Measurements from ENCODE around the gene ERFL. TPM values are rescaled to one million over a fixed set of nuclear protein-coding genes. Genes with fewer than 3 reads are reported as not detected.

Gene ERFL
- total RNA-seq, 4 donors from 2014 or later: 0.27 to 1.9 (median 0.95) TPM

DNA sequence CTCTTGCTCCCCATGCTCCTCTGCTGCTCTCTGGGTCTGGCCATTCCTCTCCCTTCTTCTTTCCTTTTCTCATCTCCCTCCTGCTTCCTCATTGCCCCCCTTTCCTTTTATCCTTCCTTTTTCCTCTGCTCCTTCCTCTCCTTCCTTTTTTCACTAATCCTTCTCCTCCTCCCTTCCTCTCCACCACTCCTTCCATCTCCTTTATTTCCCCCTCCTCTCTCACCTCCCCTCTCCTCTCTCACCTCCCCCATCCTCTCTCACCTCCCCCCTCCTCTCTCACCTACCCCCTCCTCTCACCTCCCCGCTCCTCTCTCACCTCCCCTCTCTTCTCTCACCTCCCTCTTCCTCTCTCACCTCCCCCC lies 31.7 kb downstream of the ERFL start:
- Histone ChIP-seq H3K4me1 (no peaks in the 10 kb centered on the region), H3K9me3 (no peaks in the 10 kb centered on the region), H3K4me3 (no peak overlapping the region), H3K27me3 (no peaks in the 10 kb centered on the region), H3K27ac (no peak overlapping the region), H3K36me3 (peaks cover 0 to 51% (median 17%) of the 10 kb centered on the region in 4 donors)
- in situ Hi-C loops (cut with MboI; ENCODE audit: low pct_ligation_motif_present in 1 of 4, low pct_unique_long_range_greater_than_20kb in 1 of 4, low sequenced_read_pairs in 3 of 4): no loop called here
- no peak for TF ChIP-seq POLR2A (IDR thresholded peaks at IDR 0.05)
- TF ChIP-seq EP300 (IDR thresholded peaks at IDR 0.05; ENCODE audit: low read depth): no peak
- TF ChIP-seq POLR2AphosphoS5 (IDR thresholded peaks at IDR 0.05): no peak
- TF ChIP-seq, protein P1, sequence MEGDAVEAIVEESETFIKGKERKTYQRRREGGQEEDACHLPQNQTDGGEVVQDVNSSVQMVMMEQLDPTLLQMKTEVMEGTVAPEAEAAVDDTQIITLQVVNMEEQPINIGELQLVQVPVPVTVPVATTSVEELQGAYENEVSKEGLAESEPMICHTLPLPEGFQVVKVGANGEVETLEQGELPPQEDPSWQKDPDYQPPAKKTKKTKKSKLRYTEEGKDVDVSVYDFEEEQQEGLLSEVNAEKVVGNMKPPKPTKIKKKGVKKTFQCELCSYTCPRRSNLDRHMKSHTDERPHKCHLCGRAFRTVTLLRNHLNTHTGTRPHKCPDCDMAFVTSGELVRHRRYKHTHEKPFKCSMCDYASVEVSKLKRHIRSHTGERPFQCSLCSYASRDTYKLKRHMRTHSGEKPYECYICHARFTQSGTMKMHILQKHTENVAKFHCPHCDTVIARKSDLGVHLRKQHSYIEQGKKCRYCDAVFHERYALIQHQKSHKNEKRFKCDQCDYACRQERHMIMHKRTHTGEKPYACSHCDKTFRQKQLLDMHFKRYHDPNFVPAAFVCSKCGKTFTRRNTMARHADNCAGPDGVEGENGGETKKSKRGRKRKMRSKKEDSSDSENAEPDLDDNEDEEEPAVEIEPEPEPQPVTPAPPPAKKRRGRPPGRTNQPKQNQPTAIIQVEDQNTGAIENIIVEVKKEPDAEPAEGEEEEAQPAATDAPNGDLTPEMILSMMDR (IDR thresholded peaks at IDR 0.05): no peak
- WGBS, 2 donors (ENCODE audit: low coverage in 1 of 2): 86% methylated on average over 1 of the region's 1 CpG; no CpG with 5 or more reads in 1 of the 2 donors
- intact Hi-C loops (cut with DNase I; ENCODE audit: low total_unique reads): no loop called here
- DNase-seq: no peak

DNA sequence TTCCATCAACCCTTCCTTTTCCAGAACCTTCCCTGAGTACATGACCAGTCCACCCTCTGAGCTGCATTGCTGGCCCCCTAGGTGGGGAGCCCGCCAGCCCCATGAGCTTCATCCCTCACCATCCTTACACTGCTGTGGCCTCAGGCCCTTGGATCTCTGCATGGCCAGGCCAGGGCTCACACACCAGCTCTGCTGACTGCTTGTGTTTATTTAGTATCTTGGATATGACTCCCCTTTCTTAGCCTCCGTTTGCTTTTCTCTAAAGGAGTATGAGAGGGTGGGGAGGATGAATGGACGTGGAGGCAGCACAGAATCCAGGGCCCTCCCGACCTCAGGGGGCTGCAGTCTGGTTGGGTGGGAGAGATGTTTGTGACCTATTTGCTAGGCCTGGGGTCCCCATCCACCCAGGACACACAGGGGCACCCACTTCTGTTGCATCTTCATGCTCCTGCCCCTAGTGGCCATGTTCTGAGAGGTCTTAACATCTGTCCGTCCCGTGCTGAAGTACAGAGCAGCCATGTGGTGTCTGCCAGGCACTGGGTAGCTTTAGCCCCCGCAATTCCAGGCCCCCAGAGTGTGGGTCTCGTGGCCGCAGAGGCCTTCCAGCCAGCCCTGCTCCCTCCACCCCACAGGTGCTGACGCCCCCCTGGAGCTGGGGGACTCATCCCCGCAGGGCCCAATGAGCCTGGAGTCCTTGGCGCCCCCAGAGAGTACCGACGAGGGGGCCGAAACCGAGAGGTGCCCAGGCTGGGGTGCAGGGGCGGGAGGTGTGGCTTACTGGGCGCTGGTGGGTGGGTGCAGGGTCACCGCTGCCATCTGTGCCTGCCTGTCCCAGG lies 32.3 kb downstream of the ERFL start:
- DNase-seq: no peak
- H3K27me3 ChIP-seq: no peaks in the 10 kb centered on the region
- WGBS, 2 donors (ENCODE audit: low coverage in 1 of 2): 63 to 77% methylated on average over 2 to 14 of the region's 19 CpGs
- intact Hi-C loops (cut with DNase I; ENCODE audit: low total_unique reads) (no loop called here), in situ Hi-C loops (cut with MboI; ENCODE audit: low pct_ligation_motif_present in 1 of 4, low pct_unique_long_range_greater_than_20kb in 1 of 4, low sequenced_read_pairs in 3 of 4) (no loop called here)
- H3K36me3 ChIP-seq: peaks cover 0 to 45% (median 15%) of the 10 kb centered on the region in 4 donors
- no peak for TF ChIP-seq POLR2A (IDR thresholded peaks at IDR 0.05)
- no peak for TF ChIP-seq POLR2AphosphoS5 (IDR thresholded peaks at IDR 0.05)
- no peak for TF ChIP-seq EP300 (IDR thresholded peaks at IDR 0.05; ENCODE audit: low read depth)
- TF ChIP-seq, protein P1 (IDR thresholded peaks at IDR 0.05): no peak
- no peaks in the 10 kb centered on the region for H3K4me1 ChIP-seq
- H3K27ac ChIP-seq: no peak overlapping the region
- no peaks in the 10 kb centered on the region for H3K9me3 ChIP-seq
- H3K4me3 ChIP-seq: no peak overlapping the region

DNA sequence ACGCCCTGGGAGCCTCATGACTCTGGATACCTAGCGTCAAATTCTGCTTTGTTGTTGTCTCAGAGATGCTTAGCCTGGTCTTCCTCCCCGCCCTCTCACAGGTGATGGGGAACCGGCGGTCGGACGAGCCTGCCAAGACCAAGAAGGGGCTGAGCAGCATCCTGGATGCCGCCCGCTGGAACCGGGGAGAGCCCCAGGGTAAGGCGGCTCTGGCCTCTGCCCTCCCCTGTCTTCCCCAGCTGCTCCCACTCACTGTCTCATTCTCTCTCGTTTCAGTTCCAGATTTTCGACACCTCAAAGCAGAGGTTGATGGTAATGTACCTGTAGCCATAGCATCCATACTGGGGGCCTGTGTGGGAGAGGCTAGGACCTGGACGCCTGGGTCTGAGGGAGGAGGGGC lies 33.9 kb downstream of the ERFL start:
- WGBS, 2 donors (ENCODE audit: low coverage in 1 of 2): 85% methylated on average over 14 of the region's 14 CpGs; no CpG with 5 or more reads in 1 of the 2 donors

DNA sequence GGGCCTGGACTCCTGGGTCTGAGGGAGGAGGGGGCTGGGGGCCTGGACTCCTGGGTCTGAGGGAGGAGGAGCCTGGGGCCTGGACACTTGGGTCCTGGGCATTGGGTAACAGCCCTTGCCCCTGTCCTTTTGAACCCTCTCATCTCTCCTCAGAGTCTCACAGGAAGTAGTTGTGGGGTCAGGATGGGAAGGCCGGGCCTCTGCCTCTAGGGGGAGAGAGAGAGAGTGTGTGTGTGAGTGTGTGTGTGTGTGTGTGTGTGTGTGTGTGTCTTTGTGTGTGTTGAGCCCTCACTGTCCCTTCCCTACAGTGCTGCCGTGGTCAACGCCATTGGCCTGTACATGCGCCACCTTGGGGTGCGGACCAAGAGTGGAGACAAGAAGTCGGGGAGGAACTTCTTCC lies 34.4 kb downstream of the ERFL start:
- WGBS, 2 donors (ENCODE audit: low coverage in 1 of 2): 29 to 80% methylated on average over 1 to 6 of the region's 6 CpGs
- no peak overlapping the region for H3K27ac ChIP-seq
- DNase-seq: no peak
- no peak overlapping the region for H3K4me3 ChIP-seq
- H3K9me3 ChIP-seq: no peaks in the 10 kb centered on the region
- peaks cover 0 to 4% (median 0%) of the 10 kb centered on the region in 4 donors for H3K4me1 ChIP-seq
- in situ Hi-C loops (cut with MboI; ENCODE audit: low pct_ligation_motif_present in 1 of 4, low pct_unique_long_range_greater_than_20kb in 1 of 4, low sequenced_read_pairs in 3 of 4): no loop called here
- no peaks in the 10 kb centered on the region for H3K27me3 ChIP-seq
- peaks cover 0 to 37% (median 14%) of the 10 kb centered on the region in 4 donors for H3K36me3 ChIP-seq
- TF ChIP-seq POLR2A (IDR thresholded peaks at IDR 0.05) (no peak), EP300 (IDR thresholded peaks at IDR 0.05; ENCODE audit: low read depth) (no peak), POLR2AphosphoS5 (IDR thresholded peaks at IDR 0.05) (no peak)
- TF ChIP-seq, protein P1 (IDR thresholded peaks at IDR 0.05): no peak
- intact Hi-C loops (cut with DNase I; ENCODE audit: low total_unique reads): no loop called here

More for the DNA sequence above, 33.9 kb downstream of the ERFL start:
- DNase-seq: no peak
- intact Hi-C loops (cut with DNase I; ENCODE audit: low total_unique reads) (no loop called here), in situ Hi-C loops (cut with MboI; ENCODE audit: low pct_ligation_motif_present in 1 of 4, low pct_unique_long_range_greater_than_20kb in 1 of 4, low sequenced_read_pairs in 3 of 4) (no loop called here)
- peaks cover 0 to 4% (median 0%) of the 10 kb centered on the region in 4 donors for H3K4me1 ChIP-seq
- H3K36me3 ChIP-seq: peaks cover 0 to 36% (median 15%) of the 10 kb centered on the region in 4 donors
- no peak overlapping the region for H3K27ac ChIP-seq
- H3K27me3 ChIP-seq: no peaks in the 10 kb centered on the region
- TF ChIP-seq EP300 (IDR thresholded peaks at IDR 0.05; ENCODE audit: low read depth): no peak
- TF ChIP-seq POLR2AphosphoS5 (IDR thresholded peaks at IDR 0.05): no peak
- TF ChIP-seq POLR2A (IDR thresholded peaks at IDR 0.05): no peak
- TF ChIP-seq, protein P1 (IDR thresholded peaks at IDR 0.05): no peak
- H3K4me3 ChIP-seq: no peak overlapping the region
- no peaks in the 10 kb centered on the region for H3K9me3 ChIP-seq

Data from transverse colon (tissue), 4 donors.